Motor neuron (in vitro differentiated cells): ENCODE results near the gene ACTN4. TPM values are rescaled to one million over a fixed set of nuclear protein-coding genes. Genes with fewer than 3 reads are reported as not detected.

Source experiments
- ATAC-seq, 8 experiments: fragments of 200-7000 bp; cut with Tn5 transposase; replicated peaks in 6 of 8; 2 replicates each; pipeline ENCODE4 v1.8.0; 2021; ENCODE audit warnings: mild to moderate bottlenecking in 8 of 8, moderate library complexity in 8 of 8
- H3K27ac ChIP-seq, 2 donors: fragments of 250-450 bp; sonication (Bioruptor Pico); 2 replicates each; pipeline ENCODE4 v1.9.0; 2021; ENCODE audit warnings: antibody characterized with exemption in 2 of 2, mild to moderate bottlenecking in 2 of 2, moderate library complexity in 1 of 2
- H3K4me1 ChIP-seq, 2 donors: fragments of 250-450 bp; sonication (Bioruptor Pico); replicated peaks in 1 of 2; 2 replicates each; pipeline ENCODE4 v1.6.1; 2021; ENCODE audit warnings: antibody characterized with exemption in 2 of 2, mild to moderate bottlenecking in 2 of 2, moderate library complexity in 1 of 2
- H3K4me3 ChIP-seq, 5 donors: fragments of 250-450 bp; sonication (Bioruptor Pico); 2 replicates each; pipeline ENCODE4 v1.9.0; 2021; ENCODE audit warnings: antibody characterized with exemption in 5 of 5, mild to moderate bottlenecking in 5 of 5, moderate library complexity in 4 of 5
- WGBS, 10 experiments: fragments of 450-650 bp; shearing (Covaris generic); methylation state at CpG; one replicate each; pipeline ENCODE4 v1.0.0; 2022; 5-methylcytosine and 5-hydroxymethylcytosine counted together
- in situ Hi-C, 9 experiments: fragments of 400-800 bp; cut with MboI; loops; one replicate each; pipeline ENCODE4 v1.15.0; 2021; ENCODE audit warnings: low sequenced_read_pairs in 9 of 9, low pct_unique_long_range_greater_than_20kb in 2 of 9; ENCODE audit not compliant: unreplicated experiment in 9 of 9
- total RNA-seq, 8 experiments: library from RNA; unstranded; fragments of 300-600 nt; gene quantifications; 2 replicates each; pipeline versions ENCODE4 v1.2.3 to v1.2.4, GENCODE V29; 2022

The ACTN4 gene
- total RNA-seq, 8 experiments from 2014 or later = 31.6 to 251 (median 83.9) TPM

DNA sequence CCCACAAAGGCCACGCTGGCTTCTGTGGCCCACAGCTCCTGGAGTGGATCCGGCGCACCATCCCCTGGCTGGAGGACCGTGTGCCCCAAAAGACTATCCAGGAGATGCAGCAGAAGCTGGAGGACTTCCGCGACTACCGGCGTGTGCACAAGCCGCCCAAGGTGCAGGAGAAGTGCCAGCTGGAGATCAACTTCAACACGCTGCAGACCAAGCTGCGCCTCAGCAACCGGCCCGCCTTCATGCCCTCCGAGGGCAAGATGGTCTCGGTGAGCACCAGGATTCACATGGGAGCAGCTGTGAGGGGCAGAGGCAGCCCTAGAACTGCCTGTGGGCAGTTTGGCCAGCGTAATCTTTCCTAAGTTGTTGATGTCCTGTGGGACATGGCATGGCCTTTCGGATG lies 69.6 kb downstream of the ACTN4 start:
- in situ Hi-C loops = no loop called here
- 93 to 100% (median 93%) methylated on average over 1 to 5 of the region's 17 CpGs; no CpG with 5 or more reads in 7 of the 10 experiments for WGBS, 10 experiments
- no peak overlapping the region for H3K4me3 ChIP-seq
- no peak for ATAC-seq
- peaks cover 5 to 6% of the 10 kb centered on the region in 2 donors for H3K4me1 ChIP-seq
- no peak overlapping the region for H3K27ac ChIP-seq

DNA sequence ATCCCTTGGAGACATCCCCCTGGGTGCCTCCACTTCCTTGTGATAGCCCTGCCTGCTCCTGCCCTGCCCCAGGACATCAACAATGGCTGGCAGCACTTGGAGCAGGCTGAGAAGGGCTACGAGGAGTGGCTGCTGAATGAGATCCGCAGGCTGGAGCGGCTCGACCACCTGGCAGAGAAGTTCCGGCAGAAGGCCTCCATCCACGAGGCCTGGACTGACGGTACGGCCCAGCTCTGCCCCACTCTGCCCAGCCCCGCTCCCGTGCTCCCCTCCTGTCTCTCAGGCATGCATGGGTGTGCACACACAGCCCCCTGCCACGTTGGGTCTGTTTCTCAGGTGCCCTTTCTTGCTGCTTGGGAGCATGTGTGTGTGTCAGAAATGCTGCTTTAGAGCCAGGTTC lies 70.4 kb downstream of the ACTN4 start:
- no peak for ATAC-seq
- no peak overlapping the region for H3K27ac ChIP-seq
- peaks cover 8 to 9% of the 10 kb centered on the region in 2 donors for H3K4me1 ChIP-seq
- H3K4me3 ChIP-seq = no peak overlapping the region
- in situ Hi-C loops = no loop called here
- 81 to 100% (median 95%) methylated on average over 1 to 4 of the region's 11 CpGs; no CpG with 5 or more reads in 6 of the 10 experiments for WGBS, 10 experiments

DNA sequence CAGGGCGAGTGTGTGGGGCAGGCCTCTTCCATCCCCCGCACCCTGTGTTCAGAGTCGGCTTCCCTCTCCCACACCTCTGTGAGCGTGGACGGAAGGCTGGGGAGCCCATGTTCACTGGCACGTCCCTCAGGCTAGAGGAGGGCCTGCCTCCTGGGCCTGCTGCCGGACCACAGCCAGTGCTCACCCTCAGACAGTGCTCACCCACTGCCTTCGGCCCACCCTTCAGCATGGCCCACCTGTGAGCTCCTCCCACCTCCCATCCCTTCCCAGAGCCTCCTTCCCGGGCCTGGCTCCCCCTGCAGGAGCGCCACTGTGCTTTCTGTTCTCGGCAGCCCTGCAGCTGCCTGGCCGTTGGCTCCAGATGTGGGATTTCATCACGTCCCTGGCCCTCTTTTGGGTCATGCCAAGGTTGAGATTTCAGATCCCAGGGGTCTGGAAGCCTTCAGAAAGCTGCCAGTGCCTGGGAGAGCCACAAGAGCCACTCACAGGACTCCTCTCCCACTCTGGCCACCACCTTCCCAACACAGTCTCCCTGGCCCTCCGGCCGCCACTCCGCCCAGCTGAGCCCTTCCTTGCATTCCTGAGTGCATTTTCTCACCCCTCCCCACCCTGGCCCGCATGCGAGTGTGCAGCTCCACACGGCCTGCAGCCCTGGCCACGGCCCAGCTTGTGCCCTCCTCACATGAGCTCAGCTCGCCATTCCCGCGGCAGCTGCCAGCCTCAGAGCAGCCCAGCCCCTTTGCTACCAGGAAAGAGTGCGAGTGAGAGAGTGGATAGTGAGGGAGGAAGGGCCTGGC lies 71.5 kb downstream of the ACTN4 start:
- in situ Hi-C loops = no loop called here
- Histone ChIP-seq H3K4me1 (peaks cover 8 to 9% of the 10 kb centered on the region in 2 donors), H3K27ac (no peak overlapping the region), H3K4me3 (no peak overlapping the region)
- WGBS, 10 experiments = 25 to 100% (median 42%) methylated on average over 1 to 6 of the region's 24 CpGs; no CpG with 5 or more reads in 3 of the 10 experiments
- peak in 5 of 8 experiments; percentile 22 to 94 (median 88) for ATAC-seq

DNA sequence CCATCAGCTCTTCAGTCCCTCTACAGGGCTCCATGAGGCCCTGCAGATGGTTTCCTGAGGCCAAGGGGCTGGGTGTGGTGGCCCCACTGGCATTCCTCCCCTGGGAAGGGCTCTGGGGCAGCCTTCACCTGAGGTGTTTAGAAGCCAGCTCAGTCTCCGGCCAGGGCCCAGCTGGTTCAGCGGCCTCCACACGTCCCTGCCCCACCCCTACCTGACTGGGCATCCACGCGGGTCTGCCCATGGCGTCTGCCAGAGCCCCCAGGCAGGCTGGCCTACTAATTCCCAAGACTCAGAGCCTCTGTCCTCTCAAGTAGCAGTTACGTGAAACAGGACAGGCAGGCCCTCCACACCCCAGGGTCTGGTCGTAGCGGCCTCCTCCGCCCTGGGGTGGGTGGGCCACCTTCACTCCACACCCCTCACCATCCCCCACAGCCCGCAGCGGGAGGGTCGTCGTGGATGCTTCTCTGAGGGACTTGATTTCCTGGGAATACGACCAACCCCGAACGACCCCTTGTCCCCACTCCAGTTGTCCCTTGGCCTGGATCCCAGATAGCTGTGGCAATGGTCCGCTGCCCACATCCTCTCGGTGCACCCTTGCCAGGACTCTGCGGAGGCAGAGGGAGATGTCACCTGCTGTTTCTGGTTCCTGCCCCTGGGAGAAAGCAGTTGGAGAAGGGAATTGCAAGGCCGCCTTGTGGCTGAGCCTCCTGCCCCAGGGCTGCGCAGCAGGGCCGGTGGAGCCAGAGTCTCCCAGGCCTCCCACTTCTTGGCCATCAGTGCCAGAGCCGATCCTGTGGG lies 72.5 kb downstream of the ACTN4 start:
- WGBS, 10 experiments = 80 to 100% (median 97%) methylated on average over 1 to 6 of the region's 24 CpGs; no CpG with 5 or more reads in 5 of the 10 experiments
- Histone ChIP-seq H3K4me3 (no peak overlapping the region), H3K4me1 (peaks cover 8 to 9% of the 10 kb centered on the region in 2 donors), H3K27ac (no peak overlapping the region)
- peak in 3 of 8 experiments; percentile 4 to 19 (median 6) for ATAC-seq
- in situ Hi-C loops = no loop called here

DNA sequence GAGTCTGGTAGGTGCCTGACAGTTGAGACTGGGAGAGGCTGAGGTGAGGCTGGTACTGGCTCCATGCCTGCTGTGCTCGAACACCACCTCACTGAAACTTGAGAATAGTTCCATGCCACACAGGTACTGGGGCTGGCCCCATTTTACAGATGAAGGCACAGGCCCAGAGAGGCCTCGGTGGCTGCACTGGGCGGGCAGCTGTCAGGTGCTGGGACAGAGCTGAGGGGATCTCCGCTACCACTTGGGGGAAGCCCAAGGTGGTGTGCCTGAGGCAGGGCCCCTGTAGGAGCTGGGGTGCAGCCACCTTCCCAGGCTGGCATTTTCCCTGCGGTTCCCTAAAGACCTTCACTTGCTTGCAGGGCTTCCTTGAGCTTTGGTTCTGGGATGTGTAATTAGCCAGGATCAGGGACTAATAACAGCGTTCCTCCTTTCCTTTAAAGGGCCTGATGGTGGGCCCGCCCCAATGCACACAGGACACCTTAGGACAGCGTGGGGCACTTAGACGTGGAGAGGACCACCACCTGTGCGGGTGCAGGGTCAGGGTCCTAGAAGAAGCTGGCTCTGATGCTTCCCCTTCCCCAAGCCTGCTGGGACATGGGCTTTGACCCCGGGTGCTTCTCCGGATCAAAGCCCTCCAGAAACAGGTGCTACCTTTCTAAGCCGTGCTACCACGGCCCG lies 73.2 kb downstream of the ACTN4 start:
- Histone ChIP-seq H3K4me3 (no peak overlapping the region), H3K4me1 (peaks cover 8 to 9% of the 10 kb centered on the region in 2 donors), H3K27ac (no peak overlapping the region)
- no peak for ATAC-seq
- in situ Hi-C loops = no loop called here
- 80 to 100% (median 97%) methylated on average over 1 to 11 of the region's 15 CpGs; no CpG with 5 or more reads in 2 of the 10 experiments for WGBS, 10 experiments

DNA sequence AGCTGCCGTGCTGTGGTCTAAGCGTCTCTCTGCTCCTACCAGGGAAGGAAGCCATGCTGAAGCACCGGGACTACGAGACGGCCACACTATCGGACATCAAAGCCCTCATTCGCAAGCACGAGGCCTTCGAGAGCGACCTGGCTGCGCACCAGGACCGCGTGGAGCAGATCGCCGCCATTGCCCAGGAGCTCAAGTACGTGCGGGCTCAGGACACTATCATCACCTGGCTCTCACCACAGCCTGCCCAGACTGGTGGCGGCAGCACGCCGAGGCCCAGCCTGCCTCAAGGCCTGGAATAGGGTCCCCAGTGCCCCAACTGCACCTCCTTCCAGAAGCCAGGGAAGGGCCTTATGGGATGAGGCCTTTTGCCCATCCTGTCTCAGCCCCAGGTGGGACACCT lies 74.0 kb downstream of the ACTN4 start:
- Histone ChIP-seq H3K4me1 (peaks cover 8 to 9% of the 10 kb centered on the region in 2 donors), H3K4me3 (no peak overlapping the region), H3K27ac (no peak overlapping the region)
- in situ Hi-C loops = no loop called here
- ATAC-seq = peak in 1 of 8 experiments; percentile 2
- WGBS, 10 experiments = 77 to 100% (median 94%) methylated on average over 1 to 13 of the region's 20 CpGs; no CpG with 5 or more reads in 5 of the 10 experiments

DNA sequence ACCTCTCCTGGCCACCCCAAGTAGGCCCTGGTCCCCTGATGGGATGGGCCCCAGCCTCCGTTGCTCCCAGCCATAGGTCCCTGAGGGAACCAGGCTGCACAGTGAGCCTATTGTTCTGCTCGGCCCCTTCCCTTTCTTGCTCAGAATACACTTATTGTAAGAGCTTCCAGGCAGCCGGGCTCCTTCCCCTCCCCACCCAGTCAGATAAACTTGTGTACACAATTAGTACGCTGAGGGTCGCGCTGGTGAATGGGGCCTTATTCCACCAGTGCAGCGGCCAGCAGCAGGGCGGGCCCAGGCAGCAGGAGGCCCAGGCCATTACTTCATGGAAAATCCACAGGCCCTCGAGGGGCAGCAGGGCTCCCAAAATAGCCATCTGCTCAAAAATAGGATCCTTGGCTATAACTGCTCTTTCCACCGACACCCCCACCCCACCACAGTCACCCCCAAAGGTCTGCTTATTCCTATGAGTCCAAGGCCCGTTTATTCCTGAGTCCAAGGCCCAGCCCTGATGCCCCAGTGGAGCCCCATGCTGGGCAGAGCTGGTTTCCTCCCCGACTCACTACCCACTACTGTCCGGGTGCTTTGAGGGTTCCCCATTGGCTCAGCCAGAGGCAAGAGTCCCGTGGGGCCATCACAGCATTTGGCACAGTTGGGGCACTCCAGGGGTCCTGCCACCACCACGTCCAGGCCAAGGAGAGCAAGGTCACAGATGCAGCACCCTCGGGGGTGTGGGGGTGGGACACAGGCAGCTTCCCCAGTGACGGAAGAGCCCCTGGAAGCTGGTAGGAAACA lies 74.7 kb downstream of the ACTN4 start:
- in situ Hi-C loops = no loop called here
- Histone ChIP-seq H3K27ac (peak overlapping the region; percentile 28 to 45), H3K4me1 (peaks cover 8 to 9% of the 10 kb centered on the region in 2 donors), H3K4me3 (no peak overlapping the region)
- WGBS, 10 experiments = 0 to 100% (median 45%) methylated on average over 1 to 6 of the region's 17 CpGs; no CpG with 5 or more reads in 3 of the 10 experiments
- ATAC-seq = peak in 6 of 8 experiments; percentile 22 to 83 (median 73)

DNA sequence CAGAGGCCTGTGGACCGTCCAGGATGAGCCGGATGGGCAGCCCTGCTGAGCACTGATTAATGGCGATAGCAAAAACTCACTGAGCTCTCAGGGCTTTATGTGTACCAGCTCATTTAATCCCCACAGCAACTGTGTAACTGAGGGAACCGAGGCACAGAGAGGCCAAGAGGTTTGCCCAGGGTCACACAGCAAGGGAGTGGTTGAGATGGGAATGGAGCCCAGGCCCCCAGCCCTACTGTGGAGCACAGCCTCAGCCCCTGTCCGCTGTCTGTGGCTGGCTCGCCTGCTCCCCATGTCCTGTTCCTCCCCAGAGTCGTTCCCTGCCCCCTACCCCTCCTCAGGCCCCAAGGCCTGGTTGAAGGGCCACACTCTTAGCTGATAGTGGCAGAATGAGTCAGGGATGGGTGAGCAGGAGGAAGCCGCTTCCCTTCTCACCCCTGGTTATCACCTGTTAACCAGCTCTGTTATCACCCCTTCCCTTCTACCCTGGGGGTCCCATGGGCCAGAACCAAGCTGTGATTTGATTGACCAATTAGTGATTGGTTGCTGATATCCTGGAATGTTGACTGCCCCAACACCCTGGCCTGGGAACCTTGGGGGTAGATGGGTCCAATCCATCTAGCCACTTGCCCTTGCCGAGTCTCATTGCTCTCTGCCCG lies 75.6 kb downstream of the ACTN4 start:
- peaks cover 8 to 9% of the 10 kb centered on the region in 2 donors for H3K4me1 ChIP-seq
- in situ Hi-C loops = no loop called here
- no peak overlapping the region for H3K27ac ChIP-seq
- no peak overlapping the region for H3K4me3 ChIP-seq
- no peak for ATAC-seq
- WGBS, 10 experiments = 75 to 100% (median 95%) methylated on average over 1 to 2 of the region's 10 CpGs; no CpG with 5 or more reads in 6 of the 10 experiments

DNA sequence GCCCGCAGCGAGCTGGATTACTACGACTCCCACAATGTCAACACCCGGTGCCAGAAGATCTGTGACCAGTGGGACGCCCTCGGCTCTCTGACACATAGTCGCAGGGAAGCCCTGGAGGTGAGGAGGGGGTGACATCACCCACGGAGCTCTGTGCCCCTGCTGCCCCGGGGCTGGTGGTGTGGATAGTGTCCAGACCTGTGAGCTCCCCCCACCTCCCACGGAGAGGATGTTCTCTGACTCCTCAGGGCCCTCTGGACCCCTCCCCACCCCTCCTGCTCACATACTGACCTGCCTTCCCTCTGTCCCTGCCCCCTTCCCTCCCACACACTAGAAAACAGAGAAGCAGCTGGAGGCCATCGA lies 76.1 kb downstream of the ACTN4 start:
- 60% methylated on average over 1 of the region's 11 CpGs; no CpG with 5 or more reads in 9 of the 10 experiments for WGBS, 10 experiments
- H3K4me1 ChIP-seq = peaks cover 8 to 9% of the 10 kb centered on the region in 2 donors
- in situ Hi-C loops = no loop called here
- no peak overlapping the region for H3K4me3 ChIP-seq
- ATAC-seq = no peak
- H3K27ac ChIP-seq = no peak overlapping the region

DNA sequence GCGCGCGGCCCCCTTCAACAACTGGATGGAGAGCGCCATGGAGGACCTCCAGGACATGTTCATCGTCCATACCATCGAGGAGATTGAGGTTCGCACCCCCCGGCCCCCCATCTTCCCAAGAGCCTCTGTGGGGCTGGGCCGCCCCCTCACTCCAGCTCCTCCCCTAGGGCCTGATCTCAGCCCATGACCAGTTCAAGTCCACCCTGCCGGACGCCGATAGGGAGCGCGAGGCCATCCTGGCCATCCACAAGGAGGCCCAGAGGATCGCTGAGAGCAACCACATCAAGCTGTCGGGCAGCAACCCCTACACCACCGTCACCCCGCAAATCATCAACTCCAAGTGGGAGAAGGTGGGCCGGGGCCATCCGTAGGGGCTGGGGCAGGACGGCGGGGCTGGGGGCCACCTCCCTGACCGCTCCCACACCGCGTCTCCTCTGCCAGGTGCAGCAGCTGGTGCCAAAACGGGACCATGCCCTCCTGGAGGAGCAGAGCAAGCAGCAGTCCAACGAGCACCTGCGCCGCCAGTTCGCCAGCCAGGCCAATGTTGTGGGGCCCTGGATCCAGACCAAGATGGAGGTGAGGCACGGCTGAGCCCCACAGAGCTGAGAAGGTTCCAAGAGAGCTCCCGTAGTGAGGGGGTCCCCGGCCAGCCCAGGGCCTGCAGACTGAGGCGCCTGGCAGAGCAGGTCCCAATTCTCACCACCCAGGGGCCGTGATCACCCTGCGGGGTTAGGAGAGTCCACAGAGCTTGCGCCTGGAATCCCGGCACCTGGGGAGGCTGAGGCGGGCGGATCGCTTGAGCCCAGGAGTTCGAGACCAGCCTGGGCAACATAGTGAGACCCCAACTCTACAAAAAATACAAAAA lies 76.8 kb downstream of the ACTN4 start:
- Histone ChIP-seq H3K4me1 (peaks cover 8 to 9% of the 10 kb centered on the region in 2 donors), H3K4me3 (no peak overlapping the region), H3K27ac (no peak overlapping the region)
- WGBS, 10 experiments = 91 to 100% (median 100%) methylated on average over 4 to 5 of the region's 42 CpGs; no CpG with 5 or more reads in 7 of the 10 experiments
- ATAC-seq = no peak
- in situ Hi-C loops = no loop called here
